MM.1S (cell line): ENCODE measurements around the gene LPA.
"Not testable (repeated sequence)": the region's sequence is repeated elsewhere in the genome, so short reads cannot be mapped to it uniquely, and the experiment has no call there.

Source experiments
- CTCF ChIP-seq: fragments of 300-600 bp; sonication (generic); IDR thresholded peaks from 2 replicates; pipeline ENCODE4 v1.5.1; 2016; ENCODE audit warnings: antibody characterized with exemption, low read length, mixed read lengths
- EZH2 ChIP-seq: fragments of 300-600 bp; sonication (generic); optimal IDR thresholded peaks from 2 replicates; pipeline ENCODE3; 2017; ENCODE audit warnings: low read depth, mild to moderate bottlenecking, antibody characterized with exemption, low read length, mixed read lengths
- EZH2phosphoT487 ChIP-seq: fragments of 300-600 bp; sonication (generic); IDR thresholded peaks from 2 replicates; pipeline ENCODE4 v1.6.1; 2018; ENCODE audit warnings: antibody characterized with exemption, low read length

DNA sequence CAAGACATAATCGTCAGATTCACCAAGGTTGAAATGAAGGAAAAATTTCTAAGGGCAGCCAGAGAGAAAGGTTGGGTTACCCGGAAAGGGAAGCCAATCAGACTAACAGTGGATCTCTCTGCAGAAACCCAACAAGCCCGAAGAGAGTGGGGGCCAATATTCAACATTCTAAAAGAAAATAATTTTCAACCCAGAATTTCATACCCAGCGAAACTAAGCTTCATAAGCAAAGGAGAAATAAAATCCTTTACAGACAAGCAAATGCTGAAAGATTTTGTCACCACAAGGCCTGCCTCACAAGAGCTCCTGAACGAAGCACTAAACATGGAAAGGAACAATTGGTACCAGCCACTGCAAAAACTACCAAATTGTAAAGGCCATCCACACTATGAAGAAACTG, 134.6 kb downstream of the LPA start:
- not testable (repeated sequence) for TF ChIP-seq CTCF, EZH2, EZH2phosphoT487
